MG63 (cell line): ENCODE measurements around the gene ERC2. TPM values are rescaled to one million over a fixed set of nuclear protein-coding genes. Genes with fewer than 3 reads are reported as not detected.

ENCODE experiments used
- DNase-seq: peaks from one replicate; pipeline ENCODE4 v3.0.0-alpha.2; 2020
- H3K27me3 ChIP-seq: fragments of 250-450 bp; sonication (Bioruptor Pico); 2 replicates; pipeline ENCODE4 v1.5.1; 2020; ENCODE audit warnings: mild to moderate bottlenecking, moderate library complexity
- H3K36me3 ChIP-seq: fragments of 250-450 bp; sonication (Bioruptor Pico); 2 replicates; pipeline ENCODE4 v1.5.1; 2020; ENCODE audit warnings: mild to moderate bottlenecking, moderate library complexity
- H3K4me3 ChIP-seq: fragments of 250-450 bp; sonication (Bioruptor Pico); 2 replicates; pipeline ENCODE4 v1.5.1; 2020; ENCODE audit warnings: mild to moderate bottlenecking, moderate library complexity
- H3K9me3 ChIP-seq: fragments of 250-450 bp; sonication (Bioruptor Pico); 2 replicates; pipeline ENCODE4 v1.5.1; 2020; ENCODE audit warnings: mild to moderate bottlenecking, moderate library complexity
- total RNA-seq: library from RNA; depleted of rRNA; stranded (reverse); fragments of >200 nt; shearing (Covaris generic); gene quantifications from 2 replicates; pipeline ENCODE4 v1.2.3, GENCODE V29; 2014; ENCODE audit warnings: low replicate concordance

ERC2 gene
- total RNA-seq, 1 experiment from 2014 or later, result not detected

DNA sequence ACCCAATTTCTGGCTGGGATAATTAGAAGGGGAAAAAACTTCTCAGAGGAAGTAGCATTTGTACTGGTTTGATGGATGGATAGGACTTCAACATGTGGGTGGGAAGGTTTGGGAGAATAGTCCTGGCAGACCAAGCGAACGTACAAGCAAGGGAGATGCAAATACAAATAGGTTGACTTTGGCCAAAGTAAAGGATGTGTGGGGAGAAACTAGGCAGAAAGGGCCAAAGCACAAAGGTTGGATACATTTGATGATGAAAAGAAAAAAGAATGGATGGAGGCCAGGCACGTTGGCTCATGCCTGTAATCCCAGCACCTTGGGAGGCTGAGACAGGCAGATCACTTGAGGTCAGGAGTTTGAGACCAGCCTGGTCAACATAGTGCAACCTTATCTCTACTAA, 63.4 kb downstream of the ERC2 start:
- no peak overlapping the region for H3K4me3 ChIP-seq
- no peaks in the 10 kb centered on the region for H3K27me3 ChIP-seq
- DNase-seq, result no peak
- no peaks in the 10 kb centered on the region for H3K9me3 ChIP-seq
- no peaks in the 10 kb centered on the region for H3K36me3 ChIP-seq

DNA sequence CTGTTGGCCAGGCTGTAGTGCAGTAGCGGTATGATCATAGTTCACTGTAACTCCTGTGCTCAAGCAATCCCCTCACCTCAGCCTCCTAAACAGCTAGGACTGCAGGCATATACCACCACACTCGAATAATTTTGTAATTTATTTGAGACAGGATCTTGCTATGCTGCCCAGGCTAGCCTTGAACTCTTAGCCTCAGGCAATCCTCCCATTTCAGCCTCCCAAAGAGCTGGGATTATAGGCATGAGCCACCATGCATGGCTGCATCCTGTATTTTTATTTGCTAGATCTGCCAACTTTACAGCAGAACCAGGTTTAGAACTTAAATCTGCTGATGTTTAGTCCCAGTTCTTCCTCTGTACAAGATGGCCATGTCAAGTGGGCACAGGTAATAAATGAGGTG, 69.6 kb downstream of the ERC2 start:
- H3K27me3 ChIP-seq, result no peaks in the 10 kb centered on the region
- no peaks in the 10 kb centered on the region for H3K36me3 ChIP-seq
- DNase-seq, result no peak
- no peak overlapping the region for H3K4me3 ChIP-seq
- no peaks in the 10 kb centered on the region for H3K9me3 ChIP-seq

- Histone ChIP-seq H3K9me3 (no peaks in the 10 kb centered on the region), H3K4me3 (no peak overlapping the region), H3K36me3 (no peaks in the 10 kb centered on the region), H3K27me3 (no peaks in the 10 kb centered on the region)
- no peak for DNase-seq
Observed at GRCh38 chr3:56397798-56398197, 70.5 kb downstream of the ERC2 start.

DNA sequence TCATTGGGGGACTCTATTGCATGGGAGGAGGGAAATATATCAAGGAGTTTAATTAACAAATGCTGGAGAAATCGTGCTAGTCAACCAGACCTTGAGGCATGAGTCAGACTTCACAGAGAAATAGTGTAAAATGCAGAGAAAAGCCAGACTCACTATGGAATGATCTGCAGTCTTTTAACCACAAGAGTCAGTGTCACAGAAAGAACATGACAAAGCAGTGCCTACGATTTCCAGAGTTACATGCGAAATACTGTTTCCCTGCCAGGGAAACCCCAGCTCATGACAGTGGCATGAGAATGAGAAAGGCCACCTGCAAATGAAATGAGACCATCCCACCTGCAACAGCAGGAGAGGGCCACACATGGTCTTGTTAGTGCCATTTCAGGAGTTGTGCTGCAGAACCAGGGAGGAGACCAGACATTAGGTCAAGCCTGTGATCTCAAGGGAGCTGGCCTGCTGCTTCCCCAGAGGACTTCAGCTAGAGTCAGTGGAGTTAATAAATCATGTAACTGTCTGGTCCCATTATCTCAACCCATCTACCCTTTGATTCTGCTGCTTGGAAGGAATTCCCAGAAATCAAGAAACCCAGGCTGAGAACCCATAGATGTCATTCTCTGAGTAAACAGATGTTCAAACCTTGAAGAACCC, 79.0 kb downstream of the ERC2 start:
- H3K27me3 ChIP-seq, result no peaks in the 10 kb centered on the region
- no peak for DNase-seq
- H3K9me3 ChIP-seq, result no peaks in the 10 kb centered on the region
- H3K36me3 ChIP-seq, result no peaks in the 10 kb centered on the region
- H3K4me3 ChIP-seq, result no peak overlapping the region

DNA sequence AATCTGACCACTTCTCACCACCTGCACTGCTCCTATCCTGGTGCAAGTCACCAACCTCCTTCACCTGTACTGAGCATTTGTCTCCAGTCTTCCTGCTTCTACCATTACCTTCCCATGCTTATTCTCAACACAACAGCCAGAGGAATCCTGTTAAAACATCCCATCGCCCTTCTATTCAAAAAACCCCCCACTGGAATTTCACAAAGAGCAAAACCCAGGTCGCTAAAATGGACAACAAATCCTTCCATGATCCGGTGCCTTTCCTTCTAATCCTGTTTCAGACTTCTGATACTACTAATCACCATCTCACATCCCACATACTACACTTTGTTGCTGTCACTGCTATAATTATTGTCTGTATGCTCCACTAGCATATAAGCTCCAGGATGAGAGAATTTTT, 85.2 kb downstream of the ERC2 start:
- no peaks in the 10 kb centered on the region for H3K36me3 ChIP-seq
- H3K4me3 ChIP-seq, result no peak overlapping the region
- H3K9me3 ChIP-seq, result no peaks in the 10 kb centered on the region
- no peak for DNase-seq
- no peaks in the 10 kb centered on the region for H3K27me3 ChIP-seq

GRCh38 chr3:56379723-56380287, 88.5 kb downstream of the ERC2 start:
- no peaks in the 10 kb centered on the region for H3K9me3 ChIP-seq
- H3K36me3 ChIP-seq, result no peaks in the 10 kb centered on the region
- no peak for DNase-seq
- H3K4me3 ChIP-seq, result no peak overlapping the region
- no peaks in the 10 kb centered on the region for H3K27me3 ChIP-seq

- no peak for DNase-seq
- no peaks in the 10 kb centered on the region for H3K9me3 ChIP-seq
- no peak overlapping the region for H3K4me3 ChIP-seq
- no peaks in the 10 kb centered on the region for H3K36me3 ChIP-seq
- H3K27me3 ChIP-seq, result no peaks in the 10 kb centered on the region
Observed at GRCh38 chr3:56375654-56376053, 92.6 kb downstream of the ERC2 start.

DNA sequence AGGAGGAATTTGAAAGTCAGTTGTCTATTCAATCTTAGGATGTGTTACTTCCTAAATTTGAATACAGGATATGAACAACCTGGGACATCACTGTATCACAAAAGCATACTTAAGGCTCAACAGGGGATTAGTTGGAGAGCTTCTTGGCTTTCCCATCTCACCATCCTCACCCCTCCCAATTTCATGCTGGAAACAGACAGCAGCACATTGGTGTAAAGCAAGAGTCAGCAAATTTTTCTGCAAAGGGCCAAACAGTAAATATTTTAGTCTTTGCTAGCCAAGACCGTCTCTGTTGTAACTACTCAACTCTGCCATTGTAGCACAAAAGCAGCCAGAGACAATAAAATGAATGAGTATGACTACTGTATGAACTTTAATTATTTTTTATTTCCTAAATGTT, 94.9 kb downstream of the ERC2 start:
- Histone ChIP-seq H3K36me3 (no peaks in the 10 kb centered on the region), H3K27me3 (no peaks in the 10 kb centered on the region), H3K9me3 (no peaks in the 10 kb centered on the region), H3K4me3 (no peak overlapping the region)
- no peak for DNase-seq

DNA sequence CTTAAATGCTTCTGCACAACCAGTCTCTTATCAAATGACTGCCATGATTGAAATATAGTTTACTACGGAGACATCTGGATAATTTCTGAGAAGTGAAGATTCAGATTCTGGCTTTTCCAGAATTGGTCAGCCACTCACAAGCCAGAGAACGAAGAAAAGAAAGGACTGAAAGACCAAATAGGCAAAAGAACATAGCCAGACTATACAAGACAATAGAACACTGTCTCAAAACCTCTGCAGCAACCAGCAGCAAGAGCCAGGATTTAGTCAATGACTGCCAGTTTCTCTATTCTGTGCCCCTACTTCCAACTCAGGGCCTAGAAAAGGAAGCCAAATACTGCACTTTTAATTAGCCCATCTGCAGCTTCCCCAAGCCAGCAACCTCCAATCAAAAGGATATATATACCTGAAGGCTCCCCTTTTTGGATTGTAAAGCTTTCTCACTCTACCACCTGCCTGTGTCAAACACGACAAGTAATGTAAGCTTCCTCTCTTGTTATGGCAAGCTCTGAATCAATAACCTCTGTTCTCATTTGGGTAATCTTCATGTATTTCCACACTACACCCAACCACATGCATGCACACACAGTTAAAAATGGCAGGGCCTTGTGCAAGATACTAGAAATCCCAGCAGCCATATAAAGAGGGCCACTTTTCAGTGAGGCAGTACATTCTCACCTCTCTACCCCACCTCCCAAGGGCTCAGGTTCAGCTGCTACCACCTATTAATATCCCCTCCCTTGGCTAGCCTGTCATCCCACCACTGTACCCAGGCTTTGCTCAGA, 97.1 kb downstream of the ERC2 start:
- H3K4me3 ChIP-seq, result no peak overlapping the region
- no peaks in the 10 kb centered on the region for H3K36me3 ChIP-seq
- no peaks in the 10 kb centered on the region for H3K27me3 ChIP-seq
- no peaks in the 10 kb centered on the region for H3K9me3 ChIP-seq
- DNase-seq, result no peak

DNA sequence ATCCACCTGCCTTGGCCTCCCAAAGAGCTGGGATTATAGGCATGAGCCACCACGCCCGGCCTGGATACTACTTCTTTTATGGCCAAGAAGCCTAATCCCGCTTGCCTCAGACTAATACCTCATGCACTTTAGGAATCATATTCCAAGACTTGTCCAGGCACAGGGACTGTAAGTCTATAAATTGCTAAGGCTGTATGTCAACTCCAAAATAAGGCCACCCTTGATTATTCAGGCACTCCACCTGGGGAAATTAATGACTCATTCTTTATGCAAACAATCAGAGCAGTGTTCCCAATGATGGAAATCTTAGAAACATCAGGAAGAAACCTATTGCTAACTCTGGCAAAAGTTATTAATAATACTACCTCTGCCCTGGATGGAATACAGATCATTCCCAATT, 98.4 kb downstream of the ERC2 start:
- H3K36me3 ChIP-seq, result no peaks in the 10 kb centered on the region
- DNase-seq, result no peak
- H3K4me3 ChIP-seq, result no peak overlapping the region
- H3K9me3 ChIP-seq, result no peaks in the 10 kb centered on the region
- no peaks in the 10 kb centered on the region for H3K27me3 ChIP-seq

- DNase-seq, result no peak
- H3K36me3 ChIP-seq, result no peaks in the 10 kb centered on the region
- H3K27me3 ChIP-seq, result no peaks in the 10 kb centered on the region
- H3K4me3 ChIP-seq, result no peak overlapping the region
- H3K9me3 ChIP-seq, result no peaks in the 10 kb centered on the region
Observed at GRCh38 chr3:56368846-56369245, 99.4 kb downstream of the ERC2 start.

GRCh38 chr3:56366641-56367162, 101.6 kb downstream of the ERC2 start:
- Histone ChIP-seq H3K4me3 (no peak overlapping the region), H3K36me3 (no peaks in the 10 kb centered on the region), H3K9me3 (no peaks in the 10 kb centered on the region), H3K27me3 (no peaks in the 10 kb centered on the region)
- DNase-seq, result no peak

- Histone ChIP-seq H3K27me3 (no peaks in the 10 kb centered on the region), H3K36me3 (no peaks in the 10 kb centered on the region), H3K9me3 (no peaks in the 10 kb centered on the region), H3K4me3 (no peak overlapping the region)
- no peak for DNase-seq
Observed at GRCh38 chr3:56365905-56366640, 102.2 kb downstream of the ERC2 start.

DNA sequence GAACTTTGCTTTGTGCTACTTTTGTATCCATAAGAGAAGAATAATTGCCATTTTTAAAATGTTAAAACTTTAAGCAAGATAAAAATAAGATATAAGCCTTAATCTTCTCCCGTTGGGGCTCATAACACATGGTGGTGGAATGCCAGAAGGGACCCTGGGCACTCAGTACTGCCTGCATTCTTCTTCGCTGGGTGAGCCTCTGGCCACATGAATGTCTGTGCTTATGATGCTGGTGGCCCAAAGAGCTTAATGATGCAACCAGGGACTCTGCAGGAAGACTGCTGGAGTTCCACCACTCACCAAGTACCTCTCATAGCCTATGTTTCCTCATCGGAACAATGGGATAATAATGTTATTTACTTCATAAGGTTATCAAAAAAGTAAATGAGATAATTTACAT, 103.6 kb downstream of the ERC2 start:
- H3K36me3 ChIP-seq, result no peaks in the 10 kb centered on the region
- DNase-seq, result no peak

DNA sequence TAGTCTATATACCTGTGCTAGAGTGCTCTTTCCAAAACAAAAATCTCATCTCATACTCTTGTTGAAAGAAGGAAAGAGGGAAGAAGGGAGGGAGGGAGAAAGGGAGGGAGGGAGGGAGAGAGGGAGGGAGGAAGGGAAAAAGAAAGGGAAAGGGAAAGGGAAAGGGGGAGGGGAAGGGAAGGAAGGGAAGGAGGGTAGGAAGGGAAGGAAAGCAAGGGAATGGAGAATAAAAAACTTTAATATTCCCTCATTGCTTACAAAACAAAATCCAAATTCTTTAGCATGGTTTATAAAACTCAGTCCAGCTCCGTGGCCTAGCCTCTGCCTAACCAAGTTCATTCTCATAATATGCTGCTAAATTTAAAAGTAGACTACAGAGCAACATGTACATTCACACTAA, 104.5 kb downstream of the ERC2 start:
- H3K27me3 ChIP-seq, result no peaks in the 10 kb centered on the region
- no peak overlapping the region for H3K4me3 ChIP-seq
- H3K36me3 ChIP-seq, result no peaks in the 10 kb centered on the region
- DNase-seq, result no peak
- H3K9me3 ChIP-seq, result no peaks in the 10 kb centered on the region

More for the DNA sequence above, 103.6 kb downstream of the ERC2 start:
- H3K9me3 ChIP-seq, result no peaks in the 10 kb centered on the region
- no peaks in the 10 kb centered on the region for H3K27me3 ChIP-seq
- H3K4me3 ChIP-seq, result no peak overlapping the region

GRCh38 chr3:56361731-56362130, 106.5 kb downstream of the ERC2 start:
- H3K36me3 ChIP-seq, result no peaks in the 10 kb centered on the region
- DNase-seq, result no peak
- no peaks in the 10 kb centered on the region for H3K9me3 ChIP-seq
- no peak overlapping the region for H3K4me3 ChIP-seq
- no peaks in the 10 kb centered on the region for H3K27me3 ChIP-seq

GRCh38 chr3:56357266-56357665, 111.0 kb downstream of the ERC2 start:
- H3K9me3 ChIP-seq, result no peaks in the 10 kb centered on the region
- no peaks in the 10 kb centered on the region for H3K27me3 ChIP-seq
- DNase-seq, result no peak
- H3K4me3 ChIP-seq, result no peak overlapping the region
- no peaks in the 10 kb centered on the region for H3K36me3 ChIP-seq
